Neural crest cell (in vitro differentiated cells): ENCODE results near the gene ZC3H8. TPM values are rescaled to one million over a fixed set of nuclear protein-coding genes. Genes with fewer than 3 reads are reported as not detected.

Experiments
- DNase-seq: peaks from one replicate; pipeline ENCODE4 v3.0.0; 2021; ENCODE audit warnings: low read depth, mixed read lengths, low spot score
- H3K27ac Mint-ChIP-seq: one replicate; pipeline ENCODE4 v1.8.0; 2021; ENCODE audit warnings: mild to moderate bottlenecking, mixed read lengths; ENCODE audit not compliant: unreplicated experiment
- H3K27me3 Mint-ChIP-seq: 2 replicates; pipeline ENCODE4 v1.8.0; 2021; ENCODE audit warnings: low read depth, mild to moderate bottlenecking, mixed read lengths
- H3K36me3 Mint-ChIP-seq: 2 replicates; pipeline ENCODE4 v1.8.0; 2021; ENCODE audit warnings: low read depth, mild to moderate bottlenecking, mixed read lengths
- H3K4me1 Mint-ChIP-seq: 2 replicates; pipeline ENCODE4 v1.8.0; 2021; ENCODE audit warnings: mixed read lengths
- H3K4me3 Mint-ChIP-seq: one replicate; pipeline ENCODE4 v1.8.0; 2021; ENCODE audit warnings: mild to moderate bottlenecking, mixed read lengths
- H3K9me3 Mint-ChIP-seq: 2 replicates; pipeline ENCODE4 v1.8.0; 2021; ENCODE audit warnings: mixed read lengths
- total RNA-seq: library from RNA; stranded (reverse); gene quantifications from 2 replicates; pipeline ENCODE4 v1.2.1, GENCODE V29; 2021
- TF ChIP-seq, protein P1 (sequence below): fragments of 200-600 bp; sonication (generic); conservative IDR thresholded peaks from 2 replicates; pipeline ENCODE4 v1.5.0; 2021; ENCODE audit warnings: antibody characterized with exemption, mild to moderate bottlenecking

The ZC3H8 gene
- total RNA-seq, 1 donor from 2014 or later: 19.4 TPM

DNA sequence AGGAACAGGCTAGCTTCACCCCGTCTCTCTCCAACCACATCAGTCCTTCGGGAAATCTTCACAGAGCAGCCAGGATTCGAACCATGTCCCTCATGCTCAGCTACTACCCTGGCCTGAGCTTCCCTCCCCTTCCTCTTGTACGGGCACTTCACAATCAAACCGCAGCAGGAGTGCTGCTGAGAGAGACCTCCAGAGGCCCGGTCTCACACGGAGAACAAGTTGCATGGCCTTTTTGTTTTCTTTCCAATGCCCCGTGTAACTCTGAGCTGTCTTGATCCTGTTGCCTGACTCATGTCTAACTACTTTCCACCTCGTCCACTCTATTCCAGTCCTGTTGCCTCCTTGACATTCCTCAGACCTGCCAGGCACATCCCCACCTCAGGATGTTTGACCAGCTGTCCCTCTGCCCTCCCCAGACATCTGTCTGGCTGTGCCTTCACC is 91.3 kb downstream of the ZC3H8 start:
- H3K9me3 Mint-ChIP-seq: no peaks in the 10 kb centered on the region
- H3K27me3 Mint-ChIP-seq: no peaks in the 10 kb centered on the region
- TF ChIP-seq, protein P1, sequence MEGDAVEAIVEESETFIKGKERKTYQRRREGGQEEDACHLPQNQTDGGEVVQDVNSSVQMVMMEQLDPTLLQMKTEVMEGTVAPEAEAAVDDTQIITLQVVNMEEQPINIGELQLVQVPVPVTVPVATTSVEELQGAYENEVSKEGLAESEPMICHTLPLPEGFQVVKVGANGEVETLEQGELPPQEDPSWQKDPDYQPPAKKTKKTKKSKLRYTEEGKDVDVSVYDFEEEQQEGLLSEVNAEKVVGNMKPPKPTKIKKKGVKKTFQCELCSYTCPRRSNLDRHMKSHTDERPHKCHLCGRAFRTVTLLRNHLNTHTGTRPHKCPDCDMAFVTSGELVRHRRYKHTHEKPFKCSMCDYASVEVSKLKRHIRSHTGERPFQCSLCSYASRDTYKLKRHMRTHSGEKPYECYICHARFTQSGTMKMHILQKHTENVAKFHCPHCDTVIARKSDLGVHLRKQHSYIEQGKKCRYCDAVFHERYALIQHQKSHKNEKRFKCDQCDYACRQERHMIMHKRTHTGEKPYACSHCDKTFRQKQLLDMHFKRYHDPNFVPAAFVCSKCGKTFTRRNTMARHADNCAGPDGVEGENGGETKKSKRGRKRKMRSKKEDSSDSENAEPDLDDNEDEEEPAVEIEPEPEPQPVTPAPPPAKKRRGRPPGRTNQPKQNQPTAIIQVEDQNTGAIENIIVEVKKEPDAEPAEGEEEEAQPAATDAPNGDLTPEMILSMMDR: no peak
- no peak overlapping the region for H3K4me3 Mint-ChIP-seq
- H3K36me3 Mint-ChIP-seq: peaks cover 15% of the 10 kb centered on the region
- H3K27ac Mint-ChIP-seq: peak overlapping the region; percentile 75
- DNase-seq: no peak
- no peaks in the 10 kb centered on the region for H3K4me1 Mint-ChIP-seq

DNA sequence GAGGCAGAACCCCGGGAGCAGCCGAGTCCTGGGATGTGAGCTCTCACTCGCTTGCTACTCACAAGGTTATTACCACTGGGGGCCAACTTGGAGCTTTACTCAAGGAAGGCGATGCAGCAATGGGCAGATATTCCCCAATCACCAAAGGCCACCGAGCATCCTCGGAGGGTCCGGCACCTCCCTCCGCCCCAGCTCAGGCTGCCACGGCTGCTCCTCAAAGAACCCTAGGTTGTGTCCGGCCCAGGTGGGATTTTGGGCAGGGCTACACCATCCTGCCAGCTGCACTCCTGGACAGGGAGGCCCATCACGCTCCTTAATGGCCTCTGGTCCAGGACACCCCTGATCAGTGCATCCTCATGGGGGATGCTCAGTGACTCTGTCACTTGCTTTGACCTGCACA is 91.9 kb downstream of the ZC3H8 start:
- no peaks in the 10 kb centered on the region for H3K4me1 Mint-ChIP-seq
- TF ChIP-seq, protein P1: no peak
- DNase-seq: no peak
- H3K4me3 Mint-ChIP-seq: no peak overlapping the region
- H3K27ac Mint-ChIP-seq: no peak overlapping the region
- H3K9me3 Mint-ChIP-seq: no peaks in the 10 kb centered on the region
- peaks cover 13% of the 10 kb centered on the region for H3K36me3 Mint-ChIP-seq
- no peaks in the 10 kb centered on the region for H3K27me3 Mint-ChIP-seq

DNA sequence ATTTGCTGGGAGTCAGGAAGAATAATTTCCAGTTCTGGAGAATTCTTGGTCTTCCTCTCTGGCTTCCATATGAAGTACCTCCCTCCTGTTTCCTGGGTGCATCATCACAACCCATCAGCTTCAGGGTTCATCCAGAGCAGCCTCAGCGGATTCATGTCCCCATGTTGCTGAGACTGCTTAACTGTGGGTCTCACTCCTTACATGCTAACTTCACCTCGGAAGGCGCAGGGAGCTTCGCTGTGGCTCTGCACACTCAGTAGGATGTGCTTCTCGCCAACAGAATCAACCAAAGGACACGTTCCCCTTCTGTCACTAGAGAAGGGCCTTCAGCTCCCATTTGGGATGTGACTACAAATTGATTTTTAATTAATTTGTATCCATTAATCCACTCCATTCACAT is 92.5 kb downstream of the ZC3H8 start:
- H3K27ac Mint-ChIP-seq: no peak overlapping the region
- H3K9me3 Mint-ChIP-seq: no peaks in the 10 kb centered on the region
- no peak for DNase-seq
- no peak overlapping the region for H3K4me3 Mint-ChIP-seq
- no peaks in the 10 kb centered on the region for H3K27me3 Mint-ChIP-seq
- TF ChIP-seq, protein P1: no peak
- peaks cover 11% of the 10 kb centered on the region for H3K36me3 Mint-ChIP-seq
- no peaks in the 10 kb centered on the region for H3K4me1 Mint-ChIP-seq

Other genes starting within 250 kb of the ZC3H8 start
- 6.2 and 7.8 TPM in 2 replicates for gene TMEM87B, start 199.8 kb downstream of the ZC3H8 start, total RNA-seq
- gene FBLN7, start 116.7 kb downstream of the ZC3H8 start, total RNA-seq: 19.1 and 21.4 TPM in 2 replicates
- gene ZC3H6, start 20.6 kb upstream of the ZC3H8 start, total RNA-seq: 7.3 and 7.9 TPM in 2 replicates
- gene RGPD8, start 178.6 kb upstream of the ZC3H8 start, total RNA-seq: 4.3 and 4.8 TPM in 2 replicates
- 80.0 and 87.0 TPM in 2 replicates for gene TTL, start 227.1 kb upstream of the ZC3H8 start, total RNA-seq